Stimulated activated CD4-positive, alpha-beta T cell treated with anti-CD3 and anti-CD28 coated beads, Interleukin-15, amount 100 ng/mL, for 1 hour (primary cell): ENCODE data around the gene JAM3.

Experiments used
- DNase-seq, 2 donors: peaks; one replicate each; pipeline ENCODE4 v3.0.0-alpha.2; 2020; ENCODE audit warnings: low read depth in 1 of 2, low spot score in 1 of 2

Gene JAM3

DNA sequence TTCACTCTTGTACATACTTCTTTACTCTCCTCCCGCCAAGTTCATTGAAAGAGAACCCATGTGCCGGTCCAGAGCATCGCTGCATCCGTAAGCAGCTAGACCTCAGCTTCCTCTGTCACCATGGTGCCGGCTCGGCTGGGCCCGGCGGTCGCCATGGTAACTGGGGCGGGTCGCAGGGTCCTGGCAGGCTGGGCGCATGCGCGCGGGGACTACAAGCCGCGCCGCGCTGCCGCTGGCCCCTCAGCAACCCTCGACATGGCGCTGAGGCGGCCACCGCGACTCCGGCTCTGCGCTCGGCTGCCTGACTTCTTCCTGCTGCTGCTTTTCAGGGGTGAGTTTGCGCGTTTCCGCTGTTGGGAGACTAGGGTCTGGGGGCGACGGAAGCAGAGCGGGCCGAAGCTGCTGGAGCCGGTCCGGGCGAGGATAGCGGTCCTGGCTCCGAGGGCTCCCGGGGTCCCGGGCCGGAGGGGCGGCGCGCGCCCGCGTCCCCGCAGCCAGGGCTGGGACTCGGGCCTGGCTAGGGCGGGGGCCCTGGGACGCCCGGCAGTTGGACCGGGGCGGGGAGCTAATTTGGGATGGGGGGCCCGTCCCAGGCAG, at the start of gene JAM3:
TSS of gene JAM3 (plus strand) at position 244 of the 597 bp plus-strand sequence. CDS start at position 256, 12 bp downstream.
- DNase-seq = peak; percentile 94 to 96

DNA sequence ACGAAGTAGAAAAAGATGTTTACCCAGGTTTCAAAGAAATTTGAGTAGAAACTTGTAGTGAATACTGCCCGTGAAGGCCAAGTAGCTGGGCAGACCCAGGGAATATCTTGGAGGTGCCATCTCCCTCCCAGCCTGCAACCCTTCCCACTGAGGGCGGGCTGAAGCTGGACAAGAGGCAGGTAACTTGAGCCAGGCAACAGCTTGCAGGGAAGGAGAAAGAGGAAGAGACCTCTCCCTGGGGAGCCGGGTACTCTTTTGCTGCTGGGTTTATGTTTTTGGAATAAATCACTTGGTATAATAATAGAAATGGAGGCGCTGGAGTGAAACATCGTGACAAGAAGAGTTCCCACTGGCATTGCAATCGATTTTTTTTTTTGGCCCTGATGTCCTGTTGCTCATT, 49.4 kb upstream of the JAM3 start:
- no peak for DNase-seq

DNA sequence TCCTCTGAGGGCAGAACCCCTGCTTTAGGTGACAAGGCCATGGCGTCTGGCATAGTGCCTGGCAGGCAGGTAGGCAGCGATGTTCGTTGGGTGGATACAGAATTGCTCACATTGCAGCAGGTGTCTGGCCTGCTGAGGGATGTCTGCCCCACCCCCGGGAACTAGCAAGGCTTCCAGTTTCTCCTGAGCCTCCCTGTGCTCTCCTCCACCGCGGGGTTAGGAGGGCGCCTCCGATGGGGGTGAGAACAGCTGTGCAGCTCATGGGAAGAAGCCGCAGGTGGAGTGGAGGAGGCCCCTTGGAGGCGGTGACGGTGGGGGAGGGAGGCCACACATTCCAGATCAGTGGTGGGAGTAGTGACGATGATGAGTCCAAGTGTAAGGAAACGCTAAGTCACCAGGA, 48.3 kb upstream of the JAM3 start:
- DNase-seq = no peak

DNA sequence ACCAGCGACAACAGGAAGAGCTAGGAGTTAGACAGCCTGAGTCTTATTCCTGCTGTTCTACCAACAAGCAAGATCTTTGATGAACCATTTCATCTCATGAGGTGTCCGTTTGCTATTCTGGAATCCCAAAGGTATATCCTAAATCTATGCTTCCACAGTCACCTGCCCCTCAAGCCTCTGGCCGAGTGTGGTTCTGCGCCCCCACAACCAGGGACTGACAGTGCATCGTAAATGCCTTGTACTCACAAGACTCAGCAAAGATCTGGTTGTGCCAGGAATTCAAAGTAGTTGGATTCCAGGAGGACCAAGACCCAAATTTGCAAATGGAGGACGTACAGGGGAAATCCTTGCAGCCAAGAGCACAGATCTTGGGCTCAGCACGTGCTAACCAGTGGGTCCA, 47.5 kb upstream of the JAM3 start:
- DNase-seq = no peak

DNA sequence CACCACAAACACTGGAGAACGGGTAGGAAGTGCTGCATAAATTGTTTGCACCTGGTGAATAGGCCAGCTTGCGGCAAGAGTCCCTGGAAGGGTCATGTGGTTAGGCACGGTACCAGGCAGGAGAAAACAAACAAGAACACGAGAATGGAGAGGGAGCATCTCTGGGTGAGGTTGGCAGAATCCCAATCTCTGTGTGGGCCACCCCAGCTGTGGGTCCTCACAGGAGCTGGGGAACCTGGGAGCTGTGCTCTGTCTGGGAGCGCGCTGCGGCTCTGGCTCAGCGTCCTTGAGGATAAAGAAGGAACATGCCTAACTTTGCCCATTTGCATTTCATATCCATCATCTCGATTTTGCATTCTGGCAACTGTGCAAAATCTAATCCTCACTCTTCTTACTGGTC, 46.1 kb upstream of the JAM3 start:
- DNase-seq = no peak

DNA sequence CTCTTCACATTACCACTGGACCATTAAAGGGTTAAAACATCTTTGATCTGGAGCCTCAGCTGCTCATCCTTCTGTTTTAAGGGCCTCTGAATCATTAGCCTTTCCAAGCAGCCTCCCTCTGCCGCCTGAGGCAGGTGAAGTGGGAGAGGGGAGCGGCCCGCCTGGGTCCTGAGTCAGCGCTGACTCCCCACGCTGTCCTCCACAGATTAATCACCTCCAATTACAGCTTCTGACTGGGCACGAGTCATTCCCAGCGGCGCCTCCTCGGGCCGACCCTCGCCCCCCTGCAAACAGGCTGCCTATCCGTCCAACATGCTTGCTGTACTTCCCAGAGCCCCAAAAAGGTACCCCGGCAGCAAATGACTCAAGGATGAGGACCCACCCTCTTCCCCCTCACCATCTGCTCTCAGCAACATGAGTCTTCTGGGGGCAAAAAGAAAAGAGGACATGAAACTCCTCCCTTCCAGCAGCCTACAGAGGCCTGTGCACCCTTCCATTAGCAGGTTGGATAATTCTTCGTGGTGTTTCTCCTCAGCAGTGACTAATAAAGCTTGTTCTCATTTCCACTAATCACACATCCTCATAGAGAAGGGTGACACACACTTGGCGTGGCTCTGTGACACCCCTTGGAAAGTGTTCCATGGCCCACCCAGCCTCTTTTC, 44.3 kb upstream of the JAM3 start:
- no peak for DNase-seq

DNA sequence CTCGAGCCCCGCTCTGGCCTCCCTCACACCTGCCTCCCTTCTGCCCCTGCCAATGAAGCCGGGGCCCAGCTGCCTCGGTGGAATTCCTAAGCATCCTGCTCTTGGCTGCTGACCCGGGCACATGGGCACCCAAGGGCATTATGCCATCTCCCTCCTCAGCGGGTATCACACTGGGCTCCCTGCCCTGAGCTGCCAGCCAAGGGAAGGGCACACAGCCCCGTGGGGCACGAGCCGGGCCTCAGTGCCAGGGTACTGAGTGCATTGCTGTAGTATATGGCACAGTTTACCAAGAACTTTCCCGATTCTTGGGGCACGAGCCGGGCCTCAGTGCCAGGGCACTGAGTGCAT, 43.8 kb upstream of the JAM3 start:
- no peak for DNase-seq

DNA sequence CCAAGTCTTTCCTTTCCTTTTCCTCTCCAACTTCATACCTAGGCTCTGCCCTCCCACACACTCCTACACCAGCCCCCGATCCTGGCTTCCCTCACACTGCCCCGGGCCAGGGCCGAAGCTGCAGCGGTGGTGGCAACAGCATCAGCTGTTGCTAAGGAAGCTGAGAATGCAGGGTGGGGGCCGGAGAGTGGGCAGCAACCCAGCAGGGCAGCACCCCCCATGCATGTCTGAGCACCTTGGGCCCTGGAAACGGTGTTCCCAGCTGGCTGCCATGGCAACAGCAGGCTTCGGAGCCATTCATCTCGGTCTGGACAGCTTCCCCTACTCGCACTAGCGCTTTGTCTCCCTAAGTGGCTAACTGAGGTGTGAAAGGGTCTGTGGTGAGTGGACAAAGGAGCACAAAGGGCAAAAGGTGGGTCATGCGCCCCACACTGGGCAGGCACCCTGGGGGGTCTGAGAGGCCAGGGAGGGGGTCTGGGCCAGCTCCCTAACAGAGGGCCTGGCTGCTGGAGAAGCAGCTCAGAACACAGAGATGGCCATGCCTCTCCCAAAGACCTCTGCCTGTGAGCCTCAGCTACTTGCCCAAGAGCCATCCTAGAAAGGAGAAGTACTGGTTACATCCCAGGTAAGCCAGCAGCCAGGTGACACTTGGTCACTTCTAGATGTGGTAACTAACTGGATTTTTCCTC, 42.1 kb upstream of the JAM3 start:
- DNase-seq = no peak

DNA sequence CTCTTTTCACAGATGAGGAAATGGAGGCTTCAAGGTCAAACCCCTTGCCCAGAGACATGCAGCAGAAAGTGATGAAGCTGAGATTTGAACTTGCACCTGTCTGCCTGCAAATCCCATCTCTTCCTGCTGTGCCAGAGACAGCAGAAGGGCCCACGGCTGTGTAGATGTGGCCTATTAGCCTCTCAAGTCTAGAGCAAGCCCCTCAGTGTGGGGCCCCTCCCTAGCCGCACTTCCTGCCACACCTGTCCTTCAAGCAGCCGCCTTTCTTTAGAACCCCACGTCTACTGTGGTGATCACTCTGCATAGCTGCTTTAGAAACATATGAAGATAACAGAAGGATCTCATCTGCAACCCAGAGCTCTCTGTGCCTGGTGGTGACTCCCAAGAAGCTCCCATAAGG, 41.2 kb upstream of the JAM3 start:
- no peak for DNase-seq

DNA sequence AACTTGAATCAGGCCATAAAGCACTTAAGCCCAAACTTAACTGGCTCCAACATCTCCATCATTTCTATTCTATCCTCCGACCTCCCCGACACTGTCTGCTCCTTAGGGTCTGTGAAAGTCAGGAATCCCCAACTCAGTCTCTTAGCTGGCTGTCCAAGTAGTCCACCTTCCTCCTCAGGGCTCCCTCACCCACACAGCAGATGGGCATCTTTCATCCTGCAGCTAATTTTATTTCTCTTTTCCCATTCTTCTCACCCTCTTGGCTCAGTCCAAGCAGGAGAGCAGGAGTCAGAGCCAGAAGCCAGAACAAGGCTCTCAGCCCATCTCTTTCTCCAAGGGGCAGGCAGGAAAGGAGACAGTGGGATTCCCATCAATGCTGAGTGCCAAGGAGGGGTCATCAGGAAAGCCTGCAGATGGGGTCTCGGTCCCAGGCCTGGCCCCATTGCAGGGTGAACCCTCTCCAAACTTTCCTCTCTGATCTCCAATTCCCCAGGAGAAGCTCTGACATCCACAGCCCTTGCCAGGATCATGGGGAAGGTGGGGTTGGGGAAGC, 40.4 kb upstream of the JAM3 start:
- DNase-seq = no peak

DNA sequence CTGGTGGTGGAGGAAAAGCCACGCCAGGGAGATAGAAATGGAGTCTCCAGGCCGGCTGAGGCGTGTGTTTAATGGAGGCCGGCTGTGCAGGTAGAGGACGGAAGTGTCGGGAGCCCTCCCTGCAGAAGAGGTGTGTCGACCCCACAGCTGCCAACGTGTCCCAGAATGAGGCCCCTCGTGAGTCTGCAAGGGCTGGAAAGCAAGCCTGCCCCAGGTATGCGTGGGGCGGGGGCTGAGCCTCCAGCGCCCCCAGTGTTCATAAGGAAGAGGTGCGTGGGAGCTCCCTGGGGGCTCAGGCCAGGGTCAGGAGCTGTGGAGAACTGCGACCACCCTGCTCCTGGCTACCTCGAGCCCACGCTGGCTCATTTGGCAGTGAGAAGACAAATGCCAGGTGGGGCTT, 38.0 kb upstream of the JAM3 start:
- DNase-seq = no peak

DNA sequence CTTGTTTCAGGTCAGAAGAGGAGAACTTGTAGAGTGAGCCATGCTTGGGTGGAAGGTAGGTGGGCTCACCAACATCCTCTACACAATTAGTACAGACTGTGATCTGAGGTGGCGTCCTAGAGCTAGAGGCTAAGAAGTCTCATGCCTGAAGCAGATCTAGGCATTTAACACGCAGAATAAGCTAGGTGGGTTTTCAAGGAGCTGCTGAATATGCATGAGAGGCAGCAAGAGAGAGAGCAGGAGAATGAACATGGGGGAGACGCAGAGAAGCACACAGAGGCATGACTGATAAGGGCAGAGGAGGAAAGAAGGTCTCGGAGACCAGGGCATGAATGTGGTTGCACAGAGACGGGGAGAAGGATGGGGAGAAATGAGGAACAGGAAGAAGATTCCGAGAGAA, 36.8 kb upstream of the JAM3 start:
- no peak for DNase-seq

DNA sequence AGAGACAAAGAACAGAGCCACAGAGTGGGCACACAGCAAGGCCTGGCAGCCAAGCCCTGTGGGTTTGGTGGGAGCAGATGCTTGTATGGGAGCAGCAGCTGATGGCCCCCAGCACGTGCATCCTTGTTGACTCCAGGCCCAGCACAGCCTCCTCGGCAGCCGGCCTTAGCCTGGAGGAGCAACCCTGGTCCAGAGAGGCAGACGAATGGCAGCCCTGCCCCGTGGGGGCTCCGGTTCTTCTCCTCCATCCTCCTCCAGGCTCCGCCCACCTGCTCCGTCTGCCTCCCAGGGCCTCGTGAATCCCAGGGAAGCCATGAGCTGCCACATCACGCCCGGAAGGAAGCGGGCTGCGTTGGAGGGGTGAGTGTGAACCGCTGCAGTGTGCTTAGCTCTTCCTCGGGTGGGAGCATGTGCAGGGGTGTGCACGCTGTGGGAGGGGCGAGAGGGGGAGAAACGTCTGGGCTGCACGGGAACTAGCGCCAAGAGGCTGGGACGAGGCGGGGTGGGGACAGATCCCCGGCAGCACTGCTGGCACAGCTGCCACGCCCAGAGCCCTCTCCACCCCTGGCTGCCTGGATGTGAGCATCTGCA, 36.3 kb upstream of the JAM3 start:
- DNase-seq = no peak

DNA sequence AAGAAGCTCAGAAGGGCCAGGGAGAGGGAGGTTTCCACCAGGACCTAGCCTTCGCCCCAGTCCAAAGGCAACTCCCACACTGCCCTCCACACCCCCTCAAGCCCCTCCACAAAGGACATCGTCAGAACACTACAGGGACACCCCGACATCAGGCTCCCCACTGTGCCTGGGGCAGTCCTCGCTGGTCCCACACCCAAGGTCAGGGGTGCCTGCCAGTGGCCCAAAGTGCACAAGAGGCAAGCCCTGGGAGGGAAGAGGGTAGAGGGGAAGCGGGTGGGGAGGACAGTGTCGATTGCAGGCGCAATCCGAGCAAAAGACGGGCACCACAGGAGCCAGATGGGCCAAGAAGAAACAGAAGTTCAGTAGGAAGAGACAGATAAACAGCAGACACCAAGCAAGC, 35.6 kb upstream of the JAM3 start:
- DNase-seq = no peak

DNA sequence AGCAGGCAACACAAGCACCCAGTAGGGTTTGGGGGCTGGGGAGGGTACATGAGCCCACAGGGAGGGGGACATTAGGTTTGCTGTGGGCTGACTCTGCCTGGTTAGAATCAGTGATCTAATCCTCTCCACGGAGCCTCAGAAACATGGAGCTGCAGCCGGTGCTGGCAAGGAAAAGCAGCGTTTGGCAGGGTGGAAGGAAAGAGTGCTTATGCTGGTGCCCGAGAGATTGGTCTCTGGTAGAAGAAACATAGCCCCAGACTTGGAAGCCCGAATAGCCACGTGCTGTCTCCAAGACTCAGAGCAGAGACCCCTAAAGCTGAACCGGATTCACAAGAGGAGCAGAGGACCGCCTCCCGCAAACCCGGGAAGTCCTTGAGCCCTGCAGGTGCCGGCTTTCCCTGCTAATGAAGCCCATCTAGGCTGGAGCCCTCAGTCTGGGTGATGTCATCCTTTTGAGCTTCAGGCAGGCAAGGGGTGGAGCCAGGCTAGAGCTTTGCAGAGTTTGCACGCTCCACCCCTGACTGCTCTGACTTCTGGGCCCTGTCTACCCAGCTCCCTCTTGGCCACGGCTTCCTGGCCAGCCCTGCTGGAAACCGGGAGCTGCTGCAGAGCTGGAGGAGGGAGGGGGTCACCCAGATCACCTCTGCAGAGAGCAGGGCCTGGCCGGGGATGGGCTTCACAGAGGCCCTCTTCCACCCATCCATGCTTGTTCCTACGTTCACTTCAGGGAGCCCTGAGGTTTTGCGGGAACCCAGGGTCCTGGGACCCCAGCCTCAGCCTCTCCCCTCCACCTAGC, 35.0 kb upstream of the JAM3 start:
- DNase-seq = peak; percentile 20 to 42

DNA sequence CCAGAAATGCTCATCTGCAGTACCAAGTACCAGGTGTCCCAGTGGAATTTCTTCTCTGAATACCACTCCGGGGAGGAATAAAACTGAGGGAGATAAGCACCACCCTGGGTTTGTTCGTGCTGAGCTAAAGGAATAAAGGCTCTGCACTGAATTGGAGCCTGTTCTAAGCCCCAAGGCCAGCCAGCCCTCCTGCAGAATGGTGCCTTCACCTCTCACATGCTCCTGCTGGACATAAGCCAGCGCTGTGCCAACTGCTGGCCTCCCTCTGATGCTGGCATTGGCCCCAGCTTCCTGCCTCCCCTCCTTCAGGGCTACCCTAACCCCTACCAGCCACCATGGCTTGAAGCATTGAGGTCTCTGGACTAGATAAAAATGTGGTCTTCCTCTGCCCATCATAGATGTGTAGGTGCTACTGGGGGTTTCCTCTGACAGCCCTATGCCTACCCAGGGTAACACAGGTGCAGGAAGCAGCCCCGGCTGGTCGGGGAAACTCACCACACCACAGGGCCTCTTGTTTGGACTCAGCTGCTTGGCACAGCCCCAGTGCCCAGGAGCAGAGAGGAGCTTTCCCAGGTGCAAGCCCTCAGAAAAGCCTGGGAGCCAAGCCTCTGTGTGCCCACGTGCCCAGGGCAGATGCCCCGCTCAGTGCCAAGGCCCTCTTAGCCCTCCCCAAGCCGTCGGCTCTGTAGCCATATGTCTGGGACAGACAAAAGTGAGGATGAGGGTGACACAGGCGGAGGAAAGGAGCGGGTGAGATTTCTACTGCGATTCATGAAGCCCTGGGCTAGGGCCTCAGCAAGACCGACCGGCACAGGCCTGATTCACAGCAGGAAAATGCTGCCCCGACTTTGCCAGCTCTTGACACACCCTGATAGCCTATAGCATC, 34.1 kb upstream of the JAM3 start:
- no peak for DNase-seq

DNA sequence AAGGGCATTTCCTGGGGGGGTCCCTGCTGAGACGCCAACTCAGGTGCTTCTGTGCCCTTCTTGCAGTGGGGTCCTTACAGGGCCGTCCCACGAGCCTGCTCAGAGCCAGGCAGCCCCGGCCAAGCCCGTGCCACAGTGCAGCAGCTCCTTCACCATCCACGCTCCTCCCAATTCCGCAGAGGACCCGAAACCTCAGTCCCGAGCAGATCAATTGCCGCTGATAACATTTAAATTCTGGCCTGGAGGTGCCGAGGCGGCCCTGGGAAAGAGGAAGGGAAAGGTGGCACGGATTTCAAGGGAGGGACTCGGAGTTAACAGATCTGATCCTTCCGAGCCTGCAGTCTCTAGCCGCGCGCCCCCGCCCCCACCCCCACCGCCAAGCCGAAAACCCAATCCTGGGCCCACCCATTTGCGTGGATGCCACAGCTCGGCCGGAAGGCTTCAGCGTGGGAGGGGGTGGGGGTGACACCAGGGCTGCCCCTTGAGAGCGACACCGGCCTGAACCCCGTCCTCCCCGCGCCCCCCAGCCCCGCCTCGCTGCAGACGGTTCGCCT, 32.3 kb upstream of the JAM3 start:
- DNase-seq = no peak

DNA sequence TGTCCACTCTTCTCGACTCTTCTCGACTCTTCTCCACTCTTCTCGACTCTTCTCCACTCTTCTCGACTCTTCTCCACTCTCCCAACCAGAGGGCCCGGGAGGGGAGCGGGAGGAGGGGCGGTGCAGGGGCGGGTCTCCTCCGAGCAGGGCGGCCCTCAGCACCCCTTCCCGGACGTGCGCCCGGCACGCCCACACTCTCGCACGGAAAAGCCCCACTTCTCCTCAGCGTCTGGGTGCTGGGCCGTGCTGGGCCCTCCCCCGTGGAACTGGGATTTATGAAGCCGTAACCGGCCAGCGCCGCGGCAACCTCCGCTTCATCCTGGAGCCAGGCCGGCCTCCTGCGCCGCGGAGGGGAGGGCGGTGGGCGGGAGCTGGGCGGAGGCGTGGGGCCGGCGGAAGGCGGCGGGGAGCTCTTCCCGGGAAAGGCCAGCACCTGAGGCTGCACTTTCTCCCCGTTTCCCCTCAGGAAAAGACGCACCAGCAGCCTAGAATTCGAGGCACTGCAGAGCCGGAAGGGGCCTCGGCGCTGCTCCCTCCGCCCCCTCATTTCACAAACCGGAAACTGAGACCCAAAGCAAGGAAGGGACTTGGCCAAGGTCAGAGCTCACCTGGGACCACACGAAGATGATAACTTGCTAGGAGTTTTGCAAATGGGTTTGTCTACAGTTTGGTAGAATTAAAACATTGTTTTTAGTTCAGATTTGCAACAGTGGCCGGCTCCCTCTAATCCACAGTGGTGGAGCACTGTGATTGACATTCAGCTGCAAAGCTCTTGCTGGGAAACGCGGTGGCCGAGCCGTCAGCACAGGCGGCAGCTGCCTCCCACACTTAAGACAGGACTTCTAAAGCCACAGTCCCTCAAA, 31.6 kb upstream of the JAM3 start:
- DNase-seq = peak; percentile 28 to 31

DNA sequence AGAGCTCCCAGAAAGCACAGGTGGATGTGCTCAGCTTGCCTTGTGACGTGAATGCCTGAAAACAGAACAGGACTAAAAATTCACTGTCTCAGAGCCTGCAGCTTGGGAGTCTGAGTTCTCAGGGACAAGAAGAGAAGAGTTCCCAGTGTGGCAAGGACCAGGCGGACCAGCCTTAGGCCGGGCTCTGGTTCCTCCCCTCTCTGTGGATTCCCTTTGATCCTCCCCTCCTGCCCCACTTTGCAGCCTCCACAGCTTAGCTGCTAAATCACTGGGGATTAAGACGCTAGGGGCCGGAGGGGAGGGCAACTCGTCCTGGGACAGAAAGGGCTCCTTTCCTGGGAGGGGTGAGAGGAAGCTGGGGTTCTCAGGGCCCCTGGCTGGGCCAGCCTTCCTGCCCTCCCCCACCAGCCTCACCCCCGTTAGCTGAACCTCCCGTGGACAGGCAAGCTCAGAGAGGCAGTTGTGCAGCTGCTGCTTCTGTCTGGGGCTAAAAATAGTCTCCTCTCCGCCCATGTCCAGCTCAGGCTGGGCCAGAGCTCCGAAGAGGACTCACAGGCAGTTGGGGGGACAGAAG, 29.9 kb upstream of the JAM3 start:
- no peak for DNase-seq
